HK-2 (cell line): ENCODE data around the gene USP17L5.
"Not testable (repeated sequence)": the region's sequence is repeated elsewhere in the genome, so short reads cannot be mapped to it uniquely, and the experiment has no call there.

Experiments
- DNase-seq: peaks from one replicate; pipeline ENCODE4 v3.0.0-alpha.2; 2018; ENCODE audit not compliant: unreplicated experiment

The USP17L5 gene

GRCh38 chr4:9339103-9339502 is at the start of gene USP17L5:
Gene USP17L5 (plus strand): TSS chr4:9339403. CDS start chr4:9339403, 0 bp downstream.
- not testable (repeated sequence) for DNase-seq

GRCh38 chr4:9324191-9324590 is 15.0 kb upstream of the USP17L5 start:
- not testable (repeated sequence) for DNase-seq

GRCh38 chr4:9324865-9325264 is 14.3 kb upstream of the USP17L5 start, which contains the start of gene USP17L24:
Gene USP17L24 (plus strand): TSS chr4:9325165. CDS start chr4:9325165, 0 bp downstream.
- DNase-seq, result not testable (repeated sequence)

- not testable (repeated sequence) for DNase-seq
Observed at GRCh38 chr4:9329611-9330010, 9.6 kb upstream of the USP17L5 start, which contains the start of gene USP17L25. Gene USP17L25 (plus strand): TSS chr4:9329911. CDS start chr4:9329911, 0 bp downstream.

GRCh38 chr4:9334358-9334757 is 4.8 kb upstream of the USP17L5 start, which contains the start of gene USP17L26:
Gene USP17L26 (plus strand): TSS chr4:9334658. CDS start chr4:9334658, 0 bp downstream.
- not testable (repeated sequence) for DNase-seq

GRCh38 chr4:9343848-9344247 is 4.6 kb downstream of the USP17L5 start, which contains the start of gene USP17L27:
Gene USP17L27 (plus strand): TSS chr4:9344148. CDS start chr4:9344148, 0 bp downstream.
- DNase-seq, result not testable (repeated sequence)

- DNase-seq, result not testable (repeated sequence)
Observed at GRCh38 chr4:9348593-9348992, 9.4 kb downstream of the USP17L5 start, which contains the start of gene USP17L28. Gene USP17L28 (plus strand): TSS chr4:9348893. CDS start chr4:9348893, 0 bp downstream.

- DNase-seq, result not testable (repeated sequence)
Observed at GRCh38 chr4:9350866-9351265, 11.7 kb downstream of the USP17L5 start.

- not testable (repeated sequence) for DNase-seq
Observed at GRCh38 chr4:9353338-9353737, 14.1 kb downstream of the USP17L5 start, which contains the start of gene USP17L29. Gene USP17L29 (plus strand): TSS chr4:9353638. CDS start chr4:9353638, 0 bp downstream.

GRCh38 chr4:9362829-9363228 is 23.6 kb downstream of the USP17L5 start, which contains the start of gene USP17L30:
Gene USP17L30 (plus strand): TSS chr4:9363129. CDS start chr4:9363129, 0 bp downstream.
- DNase-seq, result not testable (repeated sequence)

- not testable (repeated sequence) for DNase-seq
Observed at GRCh38 chr4:9379881-9380280, 40.7 kb downstream of the USP17L5 start.

GRCh38 chr4:9381012-9381534 is 41.9 kb downstream of the USP17L5 start:
- not testable (repeated sequence) for DNase-seq

GRCh38 chr4:9384126-9384525 is 44.9 kb downstream of the USP17L5 start:
- no peak for DNase-seq

- not testable (repeated sequence) for DNase-seq
Observed at GRCh38 chr4:9389001-9389400, 49.8 kb downstream of the USP17L5 start.
